ENCODE measurements around the gene TP53I13. TPM values are rescaled to one million over a fixed set of nuclear protein-coding genes. Genes with fewer than 3 reads are reported as not detected.

The TP53I13 gene
- total and polyA plus RNA-seq, 2 of the 4 experiments (the other 2 are of a cell fraction): 22.0 to 48.3 TPM

DNA sequence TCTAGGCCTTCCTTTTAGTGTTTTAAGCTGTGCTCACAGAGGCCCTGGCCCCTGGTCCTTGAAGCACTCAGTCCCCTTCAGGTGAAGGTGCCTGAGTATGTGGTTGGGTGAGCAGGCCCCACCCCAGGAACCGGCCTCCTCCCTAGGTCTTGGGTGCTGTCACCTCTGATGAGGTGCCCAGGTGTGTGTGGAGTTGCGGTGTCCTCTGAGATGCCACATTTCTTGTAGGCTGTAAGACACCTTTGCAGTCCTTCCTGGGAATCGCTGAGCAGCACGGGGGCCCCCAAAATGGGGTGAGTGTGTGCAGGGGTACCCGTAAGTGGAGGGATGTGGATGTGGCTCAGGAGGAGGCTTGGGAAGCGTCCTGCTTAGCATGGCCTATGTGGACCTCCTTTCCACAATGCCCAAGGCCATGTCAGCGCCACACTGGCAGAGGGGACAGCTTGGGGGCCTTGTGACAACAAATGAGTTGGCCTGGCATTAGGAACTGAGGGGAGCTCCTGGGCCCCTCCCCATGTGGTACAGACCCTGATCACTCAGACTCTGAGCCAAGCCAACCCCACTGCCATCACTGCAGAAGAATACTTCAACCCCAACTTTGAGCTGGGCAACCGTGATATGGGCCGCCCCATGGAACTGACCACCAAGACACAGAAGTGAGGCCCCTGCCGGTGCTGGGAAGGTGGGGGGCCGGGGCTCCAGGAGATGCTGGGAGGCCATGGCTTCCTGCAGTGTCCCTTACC, 43.0 kb downstream of the TP53I13 start:
- Histone ChIP-seq H3K56ac (ENCODE audit: extremely low read depth, insufficient read depth, low read length) (no peak overlapping the region), H3K14ac (replicated peaks; ENCODE audit: low read depth, low read length) (no peak overlapping the region), H3K9me3 (ENCODE audit: control insufficient read depth, insufficient read depth, low read length) (no peaks in the 10 kb centered on the region), H3K27ac (ENCODE audit: insufficient read depth, low read length) (no peak overlapping the region), H4K8ac (ENCODE audit: low read depth in 2 of 2, low read length in 2 of 2) (no peak overlapping the region), H3K23ac (ENCODE audit: low read depth, low read length) (no peak overlapping the region), H3K4me1 (ENCODE audit: control insufficient read depth, insufficient read depth, low read length) (no peaks in the 10 kb centered on the region), H3K36me3 (ENCODE audit: control insufficient read depth, insufficient read depth, low read length) (peaks cover 2% of the 10 kb centered on the region; the same call in 1 of the 2 replicates), H3K4me2 (ENCODE audit: low read depth, low read length) (no peak overlapping the region), H2BK15ac (ENCODE audit: low read depth, low read length) (no peak overlapping the region), H3K79me1 (ENCODE audit: low read depth in 1 of 2, low read length in 2 of 2) (0 out of 4 replicates have a peak, but pooled peaks cover 0 to 2% of the 10 kb centered on the region in 2 experiments), H2AK9ac (replicated peaks; ENCODE audit: low read depth, low read length, poor library complexity) (peak overlapping the region; percentile 28), H2BK5ac (ENCODE audit: low read depth, low read length, poor library complexity, severe bottlenecking) (no peak overlapping the region), H4K91ac (ENCODE audit: insufficient read depth, low read depth, low read length) (no peak overlapping the region), H4K5ac (ENCODE audit: low read depth, low read length) (no peak overlapping the region), H3K9me1 (ENCODE audit: insufficient read depth, low read length) (peaks cover 8% of the 10 kb centered on the region; the same call in 1 of the 2 replicates), H4K20me1 (ENCODE audit: insufficient read depth, low read length) (no peaks in the 10 kb centered on the region; the same call in 1 of the 2 replicates), H2AFZ (replicated peaks; ENCODE audit: low read length, poor library complexity) (no peak overlapping the region), H2BK120ac (ENCODE audit: low read depth, low read length) (no peak overlapping the region), H3K9ac (ENCODE audit: low read depth, low read length) (no peak overlapping the region), H2BK20ac (ENCODE audit: low read depth, low read length) (no peak overlapping the region), H3K27me3 (ENCODE audit: control insufficient read depth, insufficient read depth, low read length) (no peaks in the 10 kb centered on the region; the same call in 1 of the 2 replicates), H3K18ac (ENCODE audit: low read depth, low read length) (no peak overlapping the region), H3K4ac (ENCODE audit: low read depth, low read length) (no peak overlapping the region), H2AK5ac (ENCODE audit: low read depth, low read length) (no peak overlapping the region), H3K4me3 (ENCODE audit: insufficient read depth, low read depth, low read length) (no peak overlapping the region)
- intact Hi-C loops (cut with micrococcal nuclease) (no loop called here), dilution Hi-C loops (cut with HindIII; ENCODE audit: low sequenced_read_pairs, unreplicated experiment) (no loop called here), in situ Hi-C loops (cut with MboI; ENCODE audit: low sequenced_read_pairs) (no loop called here)
- ATAC-seq (ENCODE audit: low read depth) (no peak), DNase-seq (no peak)
- WGBS, 2 experiments (ENCODE audit: extremely low coverage in 2 of 2, insufficient read length in 1 of 2): 100% methylated on average over 1 of the region's 11 CpGs; no CpG with 5 or more reads in 1 of the 2 experiments
- ChIA-PET POLR2A (ENCODE audit: unreplicated experiment) (no interaction called here), CTCF (no interaction called here)
- BruUV-seq (replicated peaks): no TSS peak
- TF ChIP-seq POLR2A (IDR thresholded peaks at IDR 0.05; ENCODE audit: low read depth, low read length): no peak
- TF ChIP-seq, protein P1, sequence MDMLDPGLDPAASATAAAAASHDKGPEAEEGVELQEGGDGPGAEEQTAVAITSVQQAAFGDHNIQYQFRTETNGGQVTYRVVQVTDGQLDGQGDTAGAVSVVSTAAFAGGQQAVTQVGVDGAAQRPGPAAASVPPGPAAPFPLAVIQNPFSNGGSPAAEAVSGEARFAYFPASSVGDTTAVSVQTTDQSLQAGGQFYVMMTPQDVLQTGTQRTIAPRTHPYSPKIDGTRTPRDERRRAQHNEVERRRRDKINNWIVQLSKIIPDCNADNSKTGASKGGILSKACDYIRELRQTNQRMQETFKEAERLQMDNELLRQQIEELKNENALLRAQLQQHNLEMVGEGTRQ (IDR thresholded peaks at IDR 0.05; ENCODE audit: low read depth, low read length): no peak
- no peak for TF ChIP-seq RCOR1 (IDR thresholded peaks at IDR 0.05; ENCODE audit: insufficient replicate concordance, low read length)
- TF ChIP-seq, protein P2, sequence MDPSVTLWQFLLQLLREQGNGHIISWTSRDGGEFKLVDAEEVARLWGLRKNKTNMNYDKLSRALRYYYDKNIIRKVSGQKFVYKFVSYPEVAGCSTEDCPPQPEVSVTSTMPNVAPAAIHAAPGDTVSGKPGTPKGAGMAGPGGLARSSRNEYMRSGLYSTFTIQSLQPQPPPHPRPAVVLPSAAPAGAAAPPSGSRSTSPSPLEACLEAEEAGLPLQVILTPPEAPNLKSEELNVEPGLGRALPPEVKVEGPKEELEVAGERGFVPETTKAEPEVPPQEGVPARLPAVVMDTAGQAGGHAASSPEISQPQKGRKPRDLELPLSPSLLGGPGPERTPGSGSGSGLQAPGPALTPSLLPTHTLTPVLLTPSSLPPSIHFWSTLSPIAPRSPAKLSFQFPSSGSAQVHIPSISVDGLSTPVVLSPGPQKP (IDR thresholded peaks at IDR 0.05; ENCODE audit: borderline replicate concordance, low read depth, low read length): no peak
- no peak for TF ChIP-seq SMC3 (IDR thresholded peaks at IDR 0.05; ENCODE audit: low read depth, low read length)
- no peak for TF ChIP-seq NFE2L2 (IDR thresholded peaks at IDR 0.05; ENCODE audit: low read depth, low read length)
- TF ChIP-seq BHLHE40 (IDR thresholded peaks at IDR 0.05; ENCODE audit: low read depth, low read length): no peak
- TF ChIP-seq MXI1 (IDR thresholded peaks at IDR 0.05; ENCODE audit: borderline replicate concordance, low read depth, low read length): no peak
- TF ChIP-seq, protein P3, sequence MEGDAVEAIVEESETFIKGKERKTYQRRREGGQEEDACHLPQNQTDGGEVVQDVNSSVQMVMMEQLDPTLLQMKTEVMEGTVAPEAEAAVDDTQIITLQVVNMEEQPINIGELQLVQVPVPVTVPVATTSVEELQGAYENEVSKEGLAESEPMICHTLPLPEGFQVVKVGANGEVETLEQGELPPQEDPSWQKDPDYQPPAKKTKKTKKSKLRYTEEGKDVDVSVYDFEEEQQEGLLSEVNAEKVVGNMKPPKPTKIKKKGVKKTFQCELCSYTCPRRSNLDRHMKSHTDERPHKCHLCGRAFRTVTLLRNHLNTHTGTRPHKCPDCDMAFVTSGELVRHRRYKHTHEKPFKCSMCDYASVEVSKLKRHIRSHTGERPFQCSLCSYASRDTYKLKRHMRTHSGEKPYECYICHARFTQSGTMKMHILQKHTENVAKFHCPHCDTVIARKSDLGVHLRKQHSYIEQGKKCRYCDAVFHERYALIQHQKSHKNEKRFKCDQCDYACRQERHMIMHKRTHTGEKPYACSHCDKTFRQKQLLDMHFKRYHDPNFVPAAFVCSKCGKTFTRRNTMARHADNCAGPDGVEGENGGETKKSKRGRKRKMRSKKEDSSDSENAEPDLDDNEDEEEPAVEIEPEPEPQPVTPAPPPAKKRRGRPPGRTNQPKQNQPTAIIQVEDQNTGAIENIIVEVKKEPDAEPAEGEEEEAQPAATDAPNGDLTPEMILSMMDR (conservative IDR thresholded peaks at IDR 0.05; ENCODE audit: low read depth, low read length): no peak
- TF ChIP-seq CHD1 (IDR thresholded peaks at IDR 0.05; ENCODE audit: low read depth, low read length): no peak
- TF ChIP-seq CEBPB (IDR thresholded peaks at IDR 0.05; ENCODE audit: low read depth, low read length): no peak
- TF ChIP-seq MAFK (IDR thresholded peaks at IDR 0.05; ENCODE audit: low read depth, low read length): no peak
- no peak for TF ChIP-seq MAZ (IDR thresholded peaks at IDR 0.05; ENCODE audit: borderline replicate concordance, low read depth, low read length)
- no peak for TF ChIP-seq FOS (IDR thresholded peaks at IDR 0.05; ENCODE audit: low read depth, low read length)
- no peak for TF ChIP-seq RFX5 (IDR thresholded peaks at IDR 0.05; ENCODE audit: low read depth, low read length)

Data from IMR-90 (cell line).